ENCODE data around the gene XRCC6. TPM values are rescaled to one million over a fixed set of nuclear protein-coding genes. Genes with fewer than 3 reads are reported as not detected.

XRCC6 gene
- total and polyA plus RNA-seq, 2 of the 13 experiments (the other 11 are each of a cell fraction or from before 2014, with no cell fraction given): 124 to 625 TPM

DNA sequence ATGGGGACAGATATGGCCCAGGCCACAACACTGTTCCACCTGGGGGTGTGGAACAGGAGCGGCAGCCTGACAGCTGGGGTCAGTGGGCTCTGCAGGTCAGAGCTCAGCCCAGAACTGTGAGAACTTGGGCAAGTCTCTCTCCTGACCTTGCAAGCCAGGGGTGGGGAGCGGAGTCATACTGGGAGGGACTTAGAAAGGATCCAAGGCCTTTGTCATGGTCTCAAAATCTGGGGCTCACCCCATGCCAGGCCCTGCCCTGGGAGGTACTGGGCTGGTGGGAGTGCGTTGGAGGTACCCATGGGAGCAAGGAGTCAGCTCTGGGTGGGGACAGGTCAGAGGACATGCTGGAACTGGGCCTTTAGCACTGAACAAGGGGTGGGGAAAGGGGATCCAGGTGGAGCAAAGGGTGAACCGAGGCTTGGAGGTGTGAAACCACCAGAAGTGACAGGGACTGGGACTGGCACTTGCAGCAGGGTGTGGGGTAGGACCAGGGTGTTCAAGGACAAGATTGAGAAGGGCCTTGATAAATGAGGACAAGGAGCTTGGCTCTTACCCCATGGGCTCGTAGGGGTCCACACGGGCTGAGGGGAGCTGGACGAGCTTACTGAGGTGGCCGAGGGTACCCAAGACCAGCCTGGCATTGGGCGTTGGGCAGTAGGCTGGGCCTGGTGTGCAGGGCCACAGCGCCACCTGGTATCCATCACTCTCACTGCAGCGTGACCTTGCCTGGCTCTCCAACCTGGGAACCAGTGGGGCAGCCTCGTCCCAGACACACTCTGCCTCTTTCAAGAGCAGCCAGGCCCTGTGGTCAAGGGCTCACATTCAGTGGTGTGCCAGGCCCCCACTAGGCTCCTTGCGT is 24.1 kb upstream of the XRCC6 start (continued):
- no peak for TF ChIP-seq ZNF414 (CRISPR knock-in tag; IDR thresholded peaks at IDR 0.05)
- 0 out of 2 replicates have a peak, but pooled peaks have one; percentile 31 for TF ChIP-seq NCOA2 (CRISPR knock-in tag; IDR thresholded peaks at IDR 0.05)
- TF ChIP-seq EEA1 (CRISPR knock-in tag; IDR thresholded peaks at IDR 0.05; ENCODE audit: borderline replicate concordance): no peak
- TF ChIP-seq HOXA5 (CRISPR knock-in tag; IDR thresholded peaks at IDR 0.05): peak; percentile 31; the same call in 1 of the 2 replicates
- no peak for TF ChIP-seq SYNCRIP (IDR thresholded peaks at IDR 0.05; ENCODE audit: insufficient read depth, low read depth, low read length)
- TF ChIP-seq NR2F6 (IDR thresholded peaks at IDR 0.05): peak; percentile 28; the same call in 1 of the 2 replicates
- peak; percentile 70; the same call in 1 of the 2 replicates for TF ChIP-seq NR2F6 (CRISPR knock-in tag; IDR thresholded peaks at IDR 0.05)
- no peak for TF ChIP-seq PHB2 (IDR thresholded peaks at IDR 0.05; ENCODE audit: partially characterized antibody)
- no peak for TF ChIP-seq ZSCAN12 (CRISPR knock-in tag; IDR thresholded peaks at IDR 0.05)
- TF ChIP-seq PAX8 (CRISPR knock-in tag; IDR thresholded peaks at IDR 0.05; ENCODE audit: borderline replicate concordance): no peak
- TF ChIP-seq SRY (CRISPR knock-in tag; IDR thresholded peaks at IDR 0.05): no peak; the same call in 1 of the 2 replicates
- TF ChIP-seq DPF2 (CRISPR knock-in tag; IDR thresholded peaks at IDR 0.05; ENCODE audit: borderline replicate concordance, low read depth): no peak
- TF ChIP-seq, protein P1, sequence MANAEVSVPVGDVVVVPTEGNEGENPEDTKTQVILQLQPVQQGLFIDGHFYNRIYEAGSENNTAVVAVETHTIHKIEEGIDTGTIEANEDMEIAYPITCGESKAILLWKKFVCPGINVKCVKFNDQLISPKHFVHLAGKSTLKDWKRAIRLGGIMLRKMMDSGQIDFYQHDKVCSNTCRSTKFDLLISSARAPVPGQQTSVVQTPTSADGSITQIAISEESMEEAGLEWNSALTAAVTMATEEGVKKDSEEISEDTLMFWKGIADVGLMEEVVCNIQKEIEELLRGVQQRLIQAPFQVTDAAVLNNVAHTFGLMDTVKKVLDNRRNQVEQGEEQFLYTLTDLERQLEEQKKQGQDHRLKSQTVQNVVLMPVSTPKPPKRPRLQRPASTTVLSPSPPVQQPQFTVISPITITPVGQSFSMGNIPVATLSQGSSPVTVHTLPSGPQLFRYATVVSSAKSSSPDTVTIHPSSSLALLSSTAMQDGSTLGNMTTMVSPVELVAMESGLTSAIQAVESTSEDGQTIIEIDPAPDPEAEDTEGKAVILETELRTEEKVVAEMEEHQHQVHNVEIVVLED (CRISPR knock-in tag; IDR thresholded peaks at IDR 0.05; ENCODE audit: borderline replicate concordance): peak; percentile 46; the same call in 1 of the 2 replicates
- TF ChIP-seq NFRKB (IDR thresholded peaks at IDR 0.05): no peak
- no peak for TF ChIP-seq SMAD3 (CRISPR knock-in tag; IDR thresholded peaks at IDR 0.05)
- TF ChIP-seq ZFYVE20 (CRISPR knock-in tag; IDR thresholded peaks at IDR 0.05; ENCODE audit: borderline replicate concordance, low read depth): no peak
- TF ChIP-seq RARG (CRISPR knock-in tag; IDR thresholded peaks at IDR 0.05; ENCODE audit: low read depth): no peak
- TF ChIP-seq GTF2F1 (IDR thresholded peaks at IDR 0.05; ENCODE audit: low read length): no peak
- TF ChIP-seq ETV5 (CRISPR knock-in tag; IDR thresholded peaks at IDR 0.05; ENCODE audit: borderline replicate concordance): no peak
- TF ChIP-seq ZBTB33 (CRISPR knock-in tag; IDR thresholded peaks at IDR 0.05): no peak
- TF ChIP-seq, protein P2, sequence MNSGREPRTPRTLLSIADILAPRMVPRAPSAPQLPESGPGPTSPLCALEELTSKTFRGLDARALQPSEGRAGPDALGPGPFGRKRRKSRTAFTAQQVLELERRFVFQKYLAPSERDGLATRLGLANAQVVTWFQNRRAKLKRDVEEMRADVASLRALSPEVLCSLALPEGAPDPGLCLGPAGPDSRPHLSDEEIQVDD (CRISPR knock-in tag; IDR thresholded peaks at IDR 0.05; ENCODE audit: borderline replicate concordance): no peak
- TF ChIP-seq FOXA1 (IDR thresholded peaks at IDR 0.05): no peak
- TF ChIP-seq FOXA1 (CRISPR knock-in tag; IDR thresholded peaks at IDR 0.05): no peak
- TF ChIP-seq SP5 (CRISPR knock-in tag; IDR thresholded peaks at IDR 0.05; ENCODE audit: borderline replicate concordance, low read depth): no peak
- TF ChIP-seq THRA (CRISPR knock-in tag; IDR thresholded peaks at IDR 0.05; ENCODE audit: borderline replicate concordance): peak; percentile 77; the same call in 1 of the 2 replicates
